A549 (cell line): ENCODE results near the gene VAT1. TPM values are rescaled to one million over a fixed set of nuclear protein-coding genes. Genes with fewer than 3 reads are reported as not detected.

Experiments
- ATAC-seq, 2 experiments: fragments of 200-7000 bp in 1 of 2; fragments of >200 bp in 1 of 2; cut with Nextera tagmentation in 1 of 2; cut with Tn5 transposase in 1 of 2; 3 replicates each; pipeline versions ENCODE4 v1.8.0 to v1.9.1; 2018 to 2020; ENCODE audit warnings: mild to moderate bottlenecking in 1 of 2, moderate library complexity in 1 of 2
- CTCF ChIA-PET: fragments of 300-600 bp; sonication (Branson Sonifier 250); formaldehyde crosslinking; extraction: SDS; loops from one replicate; lab custom pipeline; 2021; ENCODE audit warnings: antibody characterized with exemption, inconsistent platforms; lab: Yijun Ruan, JAX
- POLR2A ChIA-PET: fragments of 350-600 bp; formaldehyde crosslinking; extraction: SDS; loops from one replicate; lab custom pipeline; 2021; ENCODE audit warnings: antibody characterized with exemption, inconsistent platforms; lab: Yijun Ruan, JAX
- DNase-seq, 2 experiments: peaks; one replicate each; pipeline versions ENCODE4 v3.0.0 to v3.0.0-alpha.2; 2011 to 2016; ENCODE audit warnings: low read depth in 1 of 2, low spot score in 1 of 2
- FAIRE-seq: peaks from 2 replicates; lab custom pipeline; 2011; peaks lifted over from hg19 to GRCh38; lab: Jason Lieb, UNC
- H3K27ac ChIP-seq, 2 experiments: fragments of >200 bp; sonication (Bioruptor Twin); formaldehyde crosslinking; 3 replicates each; pipeline ENCODE4 v1.5.1; 2016 to 2017
- H3K4me1 ChIP-seq: fragments of >200 bp; sonication (Bioruptor Twin); formaldehyde crosslinking; 3 replicates; pipeline ENCODE4 v1.6.1; 2016
- H3K4me2 ChIP-seq: fragments of >200 bp; sonication (Bioruptor Twin); formaldehyde crosslinking; 3 replicates; pipeline ENCODE4 v1.6.1; 2016
- H3K4me3 ChIP-seq: fragments of >200 bp; sonication (Bioruptor Twin); formaldehyde crosslinking; 3 replicates; pipeline ENCODE4 v1.5.1; 2016
- H3K9me3 ChIP-seq: fragments of >200 bp; sonication (Bioruptor Twin); formaldehyde crosslinking; 3 replicates; pipeline ENCODE4 v1.6.1; 2016
- CBX2 ChIP-seq: fragments of 200-600 bp; sonication (generic); IDR thresholded peaks from 2 replicates; pipeline ENCODE4 v1.6.1; 2016; ENCODE audit warnings: low read depth, mild to moderate bottlenecking, borderline replicate concordance
- CHD4 ChIP-seq: fragments of 200-600 bp; sonication (generic); IDR thresholded peaks from 2 replicates; pipeline ENCODE4 v1.6.1; 2016; ENCODE audit warnings: antibody characterized with exemption, mild to moderate bottlenecking, borderline replicate concordance
- FOSL2 ChIP-seq, 2 experiments: fragments of 450-650 bp in 1 of 2; fragments of >200 bp in 1 of 2; sonication (Bioruptor Twin) in 1 of 2; formaldehyde crosslinking; IDR thresholded peaks; 2 replicates each; pipeline versions ENCODE4 v1.5.0 to v1.6.1; 2016 to 2020; ENCODE audit warnings: mild to moderate bottlenecking in 1 of 2, moderate library complexity in 1 of 2
- HDAC2 ChIP-seq: fragments of 200-600 bp; sonication (generic); IDR thresholded peaks from 2 replicates; pipeline ENCODE4 v1.6.1; 2016
- HOXB13 ChIP-seq: fragments of 250-450 bp; sonication (Bioruptor Pico); IDR thresholded peaks from 2 replicates; pipeline ENCODE4 v1.5.0; 2020; ENCODE audit warnings: low read depth, mild to moderate bottlenecking, moderate library complexity
- JUN ChIP-seq, 2 experiments: fragments of >200 bp; sonication (Bioruptor Twin); formaldehyde crosslinking; IDR thresholded peaks; 2 replicates in 1 of 2; 3 replicates in 1 of 2; pipeline ENCODE4 v1.6.1; 2016 to 2017
- KDM1A ChIP-seq: fragments of 200-600 bp; sonication (generic); IDR thresholded peaks from 2 replicates; pipeline ENCODE4 v1.6.1; 2016; ENCODE audit warnings: low read depth, mild to moderate bottlenecking
- MAX ChIP-seq: IDR thresholded peaks from 2 replicates; pipeline ENCODE4 v1.6.1; 2012
- MYC ChIP-seq: IDR thresholded peaks from 2 replicates; pipeline ENCODE4 v1.6.1; 2012; ENCODE audit warnings: mild to moderate bottlenecking, inconsistent platforms, low read length, improper control_type of control experiment, borderline replicate concordance
- PBX3 ChIP-seq: IDR thresholded peaks from 2 replicates; pipeline ENCODE4 v1.6.1; 2012
- POLR2A ChIP-seq: IDR thresholded peaks from 2 replicates; pipeline ENCODE4 v1.6.1; 2012; ENCODE audit warnings: mild to moderate bottlenecking, low read length
- RARB ChIP-seq: fragments of 250-450 bp; sonication (Bioruptor Pico); IDR thresholded peaks from 2 replicates; pipeline ENCODE4 v1.8.0; 2021; ENCODE audit warnings: mild to moderate bottlenecking, moderate library complexity
- RFX5 ChIP-seq: fragments of 450-650 bp; IDR thresholded peaks from 2 replicates; pipeline ENCODE4 v1.7.1; 2014; ENCODE audit warnings: antibody characterized with exemption, mild to moderate bottlenecking, moderate library complexity
- RNF2 ChIP-seq: fragments of 200-600 bp; sonication (generic); IDR thresholded peaks from 2 replicates; pipeline ENCODE4 v1.6.1; 2016; ENCODE audit warnings: low read depth, mild to moderate bottlenecking, antibody characterized with exemption, moderate library complexity, borderline replicate concordance
- TFCP2L1 ChIP-seq: fragments of 250-450 bp; sonication (Bioruptor Pico); IDR thresholded peaks from 2 replicates; pipeline ENCODE4 v1.5.0; 2021; ENCODE audit warnings: mild to moderate bottlenecking
- ZC3H11A ChIP-seq: fragments of 450-650 bp; IDR thresholded peaks from 2 replicates; pipeline ENCODE4 v1.6.1; 2014; ENCODE audit warnings: antibody characterized with exemption, mild to moderate bottlenecking
- ZNF302 ChIP-seq: fragments of 250-450 bp; sonication (Bioruptor Pico); IDR thresholded peaks from 2 replicates; pipeline ENCODE4 v1.9.0; 2021; ENCODE audit warnings: inconsistent platforms, mild to moderate bottlenecking, moderate library complexity
- WGBS: methylation state at CpG from one replicate; pipeline ENCODE4 v1.1.6; 2017; ENCODE audit errors: missing lambda C conversion rate; 5-methylcytosine and 5-hydroxymethylcytosine counted together
- polyA plus RNA-seq, 4 experiments: library from polyadenylated mRNA; depleted of rRNA in 3 of 4; stranded (reverse); fragments of >200 nt; fragmentation: RNase III in 1 of 4; extraction: RNeasy Plus Mini Kit Qiagen cat#74134 plus additional on column Dnase treatment in 1 of 4; gene quantifications; 2 replicates in 3 of 4; 3 replicates in 1 of 4; pipeline ENCODE4 v1.2.3, GENCODE V29; 2011 to 2017
- TF ChIP-seq, protein P1 (sequence below): fragments of 250-450 bp; sonication (Bioruptor Pico); IDR thresholded peaks from 2 replicates; pipeline ENCODE4 v1.5.0; 2020; ENCODE audit warnings: low read depth, mild to moderate bottlenecking, moderate library complexity
- TF ChIP-seq, protein P2 (sequence below): fragments of >200 bp; sonication (Bioruptor Twin); formaldehyde crosslinking; IDR thresholded peaks from 3 replicates; pipeline ENCODE4 v1.6.1; 2016
- TF ChIP-seq, protein P3 (sequence below): fragments of >200 bp; sonication (Bioruptor Twin); formaldehyde crosslinking; IDR thresholded peaks from 3 replicates; pipeline ENCODE4 v1.5.1; 2016

Gene VAT1
- polyA plus RNA-seq, 2 of the 4 experiments (the other 2 are of a cell fraction) = 153 to 167 TPM

- TF ChIP-seq JUN (IDR thresholded peaks at IDR 0.05) (no peak), RARB (CRISPR knock-in tag) (no peak), KDM1A (no peak), MYC (no peak), TFCP2L1 (CRISPR knock-in tag) (no peak)
- TF ChIP-seq, protein P1, sequence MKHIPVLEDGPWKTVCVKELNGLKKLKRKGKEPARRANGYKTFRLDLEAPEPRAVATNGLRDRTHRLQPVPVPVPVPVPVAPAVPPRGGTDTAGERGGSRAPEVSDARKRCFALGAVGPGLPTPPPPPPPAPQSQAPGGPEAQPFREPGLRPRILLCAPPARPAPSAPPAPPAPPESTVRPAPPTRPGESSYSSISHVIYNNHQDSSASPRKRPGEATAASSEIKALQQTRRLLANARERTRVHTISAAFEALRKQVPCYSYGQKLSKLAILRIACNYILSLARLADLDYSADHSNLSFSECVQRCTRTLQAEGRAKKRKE (CRISPR knock-in tag) = no peak
Measured at GRCh38 chr17:43015579-43015978, 6.6 kb downstream of the VAT1 start (continued).

DNA sequence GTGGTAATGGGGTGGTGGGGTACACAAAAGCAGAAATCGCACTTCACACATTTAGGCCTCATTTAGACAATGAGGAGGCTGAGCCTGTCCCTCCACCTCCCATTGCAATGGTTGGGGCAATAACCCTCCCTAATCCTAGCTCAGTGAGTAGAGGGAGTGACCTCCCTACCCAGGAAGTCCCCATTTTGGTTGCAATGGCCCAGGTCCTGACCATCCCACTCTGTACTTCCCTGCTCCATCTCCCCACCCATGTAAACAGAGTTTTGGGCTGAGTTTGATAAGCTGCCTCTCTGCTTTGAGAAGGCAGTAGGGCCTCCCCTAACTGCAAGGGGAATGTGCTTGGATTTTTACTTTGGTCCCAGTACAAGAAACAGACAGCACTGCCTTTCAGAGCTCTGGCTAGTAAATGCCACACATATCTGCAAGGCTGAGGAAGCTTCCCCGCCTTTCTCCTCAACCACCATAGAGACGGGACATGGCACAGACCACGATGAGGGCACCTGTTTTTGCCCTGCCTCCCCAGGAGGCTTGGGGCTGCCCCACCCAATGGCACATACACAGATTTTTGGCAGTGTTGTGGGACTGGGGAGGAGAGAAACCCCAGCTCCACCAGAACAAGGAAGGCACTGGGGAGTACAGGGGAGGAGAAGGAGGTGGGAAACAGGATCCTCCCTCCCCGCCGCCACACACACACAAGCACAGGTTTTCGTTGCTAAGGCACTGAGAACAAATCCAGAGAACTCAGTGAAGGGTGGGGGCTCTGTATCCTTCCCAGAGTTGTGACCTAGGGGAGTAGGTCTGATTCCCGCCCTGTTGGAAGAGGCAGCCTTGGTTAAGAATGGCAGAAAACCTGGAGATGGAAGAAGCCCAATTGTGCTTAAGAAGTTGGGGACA, 7.3 kb downstream of the VAT1 start:
- ATAC-seq (no peak), FAIRE-seq (no peak), DNase-seq (no peak)
- no peaks in the 10 kb centered on the region for H3K9me3 ChIP-seq
- 88% methylated on average over 8 of the region's 8 CpGs for WGBS
- no peak overlapping the region for H3K4me3 ChIP-seq
- peaks cover 21% of the 10 kb centered on the region for H3K4me1 ChIP-seq
- CTCF ChIA-PET = interaction anchor here (1.6 to 1.7 kb wide), 2 partner anchors 9 to 18 kb away, joined by 7 read pairs; no protein-coding TSS in a partner anchor
- no peak for TF ChIP-seq CHD4
- TF ChIP-seq HDAC2 = no peak
- TF ChIP-seq MYC = no peak
- TF ChIP-seq, protein P2, sequence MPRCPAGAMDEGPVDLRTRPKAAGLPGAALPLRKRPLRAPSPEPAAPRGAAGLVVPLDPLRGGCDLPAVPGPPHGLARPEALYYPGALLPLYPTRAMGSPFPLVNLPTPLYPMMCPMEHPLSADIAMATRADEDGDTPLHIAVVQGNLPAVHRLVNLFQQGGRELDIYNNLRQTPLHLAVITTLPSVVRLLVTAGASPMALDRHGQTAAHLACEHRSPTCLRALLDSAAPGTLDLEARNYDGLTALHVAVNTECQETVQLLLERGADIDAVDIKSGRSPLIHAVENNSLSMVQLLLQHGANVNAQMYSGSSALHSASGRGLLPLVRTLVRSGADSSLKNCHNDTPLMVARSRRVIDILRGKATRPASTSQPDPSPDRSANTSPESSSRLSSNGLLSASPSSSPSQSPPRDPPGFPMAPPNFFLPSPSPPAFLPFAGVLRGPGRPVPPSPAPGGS = no peak
- TF ChIP-seq ZNF302 = no peak
- TF ChIP-seq ZC3H11A = no peak
- TF ChIP-seq JUN (IDR thresholded peaks at IDR 0.05) = no peak
- no peak for TF ChIP-seq CBX2
- no peak for TF ChIP-seq TFCP2L1 (CRISPR knock-in tag)
- no peak for TF ChIP-seq RNF2
- no peak for TF ChIP-seq MAX
- no peak for TF ChIP-seq RARB (CRISPR knock-in tag)
- no peak for TF ChIP-seq PBX3
- TF ChIP-seq, protein P3, sequence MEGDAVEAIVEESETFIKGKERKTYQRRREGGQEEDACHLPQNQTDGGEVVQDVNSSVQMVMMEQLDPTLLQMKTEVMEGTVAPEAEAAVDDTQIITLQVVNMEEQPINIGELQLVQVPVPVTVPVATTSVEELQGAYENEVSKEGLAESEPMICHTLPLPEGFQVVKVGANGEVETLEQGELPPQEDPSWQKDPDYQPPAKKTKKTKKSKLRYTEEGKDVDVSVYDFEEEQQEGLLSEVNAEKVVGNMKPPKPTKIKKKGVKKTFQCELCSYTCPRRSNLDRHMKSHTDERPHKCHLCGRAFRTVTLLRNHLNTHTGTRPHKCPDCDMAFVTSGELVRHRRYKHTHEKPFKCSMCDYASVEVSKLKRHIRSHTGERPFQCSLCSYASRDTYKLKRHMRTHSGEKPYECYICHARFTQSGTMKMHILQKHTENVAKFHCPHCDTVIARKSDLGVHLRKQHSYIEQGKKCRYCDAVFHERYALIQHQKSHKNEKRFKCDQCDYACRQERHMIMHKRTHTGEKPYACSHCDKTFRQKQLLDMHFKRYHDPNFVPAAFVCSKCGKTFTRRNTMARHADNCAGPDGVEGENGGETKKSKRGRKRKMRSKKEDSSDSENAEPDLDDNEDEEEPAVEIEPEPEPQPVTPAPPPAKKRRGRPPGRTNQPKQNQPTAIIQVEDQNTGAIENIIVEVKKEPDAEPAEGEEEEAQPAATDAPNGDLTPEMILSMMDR = no peak
- TF ChIP-seq HOXB13 (CRISPR knock-in tag) = no peak
- no peak for TF ChIP-seq POLR2A
- TF ChIP-seq FOSL2 (IDR thresholded peaks at IDR 0.05) = no peak
- TF ChIP-seq FOSL2 (CRISPR knock-in tag; IDR thresholded peaks at IDR 0.05) = no peak
- TF ChIP-seq RFX5 = no peak
- TF ChIP-seq, all 56 proteins: peak for 0
- no peak overlapping the region for H3K4me2 ChIP-seq
- no peak overlapping the region for H3K27ac ChIP-seq
- POLR2A ChIA-PET = interaction anchor here (1.2 to 5.7 kb wide), 2 partner anchors 16 to 301 kb away, joined by 3 to 38 read pairs; partner anchors contain the start of gene RPL27
